BE2C (cell line): ENCODE data around the gene SELENON.

Experiments used
- DNase-seq: peaks from one replicate; pipeline ENCODE4 v3.0.0-alpha.2; 2020
- H3K27me3 ChIP-seq: fragments of 250-450 bp; sonication (Bioruptor Pico); 2 replicates; pipeline ENCODE4 v1.5.1; 2020; ENCODE audit warnings: mild to moderate bottlenecking
- H3K36me3 ChIP-seq: fragments of 250-450 bp; sonication (Bioruptor Pico); 2 replicates; pipeline ENCODE4 v1.5.1; 2020; ENCODE audit warnings: mild to moderate bottlenecking
- H3K4me1 ChIP-seq: fragments of 250-450 bp; sonication (Bioruptor Pico); 2 replicates; pipeline ENCODE4 v1.5.1; 2020
- H3K4me3 ChIP-seq: 2 replicates; pipeline ENCODE4 v1.5.1; 2011; ENCODE audit warnings: low read depth, low read length
- H3K9me3 ChIP-seq: fragments of 250-450 bp; sonication (Bioruptor Pico); 2 replicates; pipeline ENCODE4 v1.5.1; 2020
- TF ChIP-seq, protein P1 (sequence below): IDR thresholded peaks from 2 replicates; pipeline ENCODE4 v1.5.1; 2012; ENCODE audit warnings: mild to moderate bottlenecking, low read depth, low read length

The SELENON gene

GRCh38 chr1:25813734-25814471 is 13.9 kb downstream of the SELENON start:
- H3K27me3 ChIP-seq, result no peaks in the 10 kb centered on the region
- no peak for DNase-seq
- H3K9me3 ChIP-seq, result no peaks in the 10 kb centered on the region
- H3K4me3 ChIP-seq, result no peak overlapping the region
- H3K36me3 ChIP-seq, result no peaks in the 10 kb centered on the region
- H3K4me1 ChIP-seq, result peaks cover 3% of the 10 kb centered on the region
- TF ChIP-seq, protein P1, sequence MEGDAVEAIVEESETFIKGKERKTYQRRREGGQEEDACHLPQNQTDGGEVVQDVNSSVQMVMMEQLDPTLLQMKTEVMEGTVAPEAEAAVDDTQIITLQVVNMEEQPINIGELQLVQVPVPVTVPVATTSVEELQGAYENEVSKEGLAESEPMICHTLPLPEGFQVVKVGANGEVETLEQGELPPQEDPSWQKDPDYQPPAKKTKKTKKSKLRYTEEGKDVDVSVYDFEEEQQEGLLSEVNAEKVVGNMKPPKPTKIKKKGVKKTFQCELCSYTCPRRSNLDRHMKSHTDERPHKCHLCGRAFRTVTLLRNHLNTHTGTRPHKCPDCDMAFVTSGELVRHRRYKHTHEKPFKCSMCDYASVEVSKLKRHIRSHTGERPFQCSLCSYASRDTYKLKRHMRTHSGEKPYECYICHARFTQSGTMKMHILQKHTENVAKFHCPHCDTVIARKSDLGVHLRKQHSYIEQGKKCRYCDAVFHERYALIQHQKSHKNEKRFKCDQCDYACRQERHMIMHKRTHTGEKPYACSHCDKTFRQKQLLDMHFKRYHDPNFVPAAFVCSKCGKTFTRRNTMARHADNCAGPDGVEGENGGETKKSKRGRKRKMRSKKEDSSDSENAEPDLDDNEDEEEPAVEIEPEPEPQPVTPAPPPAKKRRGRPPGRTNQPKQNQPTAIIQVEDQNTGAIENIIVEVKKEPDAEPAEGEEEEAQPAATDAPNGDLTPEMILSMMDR, result no peak

- Histone ChIP-seq H3K27me3 (no peaks in the 10 kb centered on the region), H3K9me3 (no peaks in the 10 kb centered on the region), H3K36me3 (no peaks in the 10 kb centered on the region), H3K4me1 (peaks cover 3% of the 10 kb centered on the region), H3K4me3 (no peak overlapping the region)
- DNase-seq, result no peak
- TF ChIP-seq, protein P1, result no peak
These were observed 14.6 kb downstream of the SELENON start for GRCh38 chr1:25814549-25815087.

DNA sequence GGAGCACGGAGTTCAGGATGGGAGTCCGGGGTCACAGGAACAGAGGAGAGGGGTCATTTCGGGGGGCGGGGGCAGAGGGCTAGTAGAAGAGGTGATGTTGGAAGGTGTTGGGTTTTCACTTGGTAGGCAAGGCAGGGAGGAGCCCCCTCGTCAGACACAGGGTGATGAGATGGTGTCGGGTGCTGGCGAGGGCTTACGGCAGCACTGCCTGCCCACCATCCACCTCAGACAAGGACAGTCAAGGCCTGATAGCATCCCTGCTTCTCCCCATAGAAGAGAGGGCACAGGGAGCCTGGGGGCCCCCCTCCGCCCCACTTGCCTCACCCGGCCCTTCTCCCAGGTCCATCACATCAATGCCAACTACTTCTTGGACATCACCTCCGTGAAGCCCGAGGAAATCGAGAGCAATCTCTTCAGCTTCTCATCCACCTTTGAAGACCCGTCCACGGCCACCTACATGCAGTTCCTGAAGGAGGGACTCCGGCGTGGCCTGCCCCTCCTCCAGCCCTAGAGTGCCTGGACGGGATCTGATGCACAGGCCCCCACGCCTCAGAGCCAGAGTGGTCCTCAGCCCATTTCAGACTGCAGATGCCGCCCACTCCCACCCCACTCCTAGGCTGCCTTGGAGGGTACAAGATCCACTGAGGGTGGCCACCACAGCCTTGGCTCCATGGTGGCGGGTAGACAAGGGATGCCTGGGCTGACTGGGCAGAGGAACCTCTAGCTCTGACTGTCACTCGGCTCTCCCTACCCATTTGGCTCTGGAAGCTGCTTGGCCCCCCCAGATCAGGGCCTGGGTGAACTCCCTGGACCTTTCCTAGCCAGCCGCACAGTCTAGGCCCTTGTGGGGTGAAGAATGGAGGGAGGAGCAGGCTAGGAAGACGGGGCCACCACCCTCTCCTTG is 15.5 kb downstream of the SELENON start:
- H3K4me1 ChIP-seq, result peaks cover 3% of the 10 kb centered on the region
- no peak overlapping the region for H3K4me3 ChIP-seq
- H3K27me3 ChIP-seq, result no peaks in the 10 kb centered on the region
- H3K9me3 ChIP-seq, result no peaks in the 10 kb centered on the region
- no peaks in the 10 kb centered on the region for H3K36me3 ChIP-seq
- TF ChIP-seq, protein P1, result no peak
- DNase-seq, result no peak

DNA sequence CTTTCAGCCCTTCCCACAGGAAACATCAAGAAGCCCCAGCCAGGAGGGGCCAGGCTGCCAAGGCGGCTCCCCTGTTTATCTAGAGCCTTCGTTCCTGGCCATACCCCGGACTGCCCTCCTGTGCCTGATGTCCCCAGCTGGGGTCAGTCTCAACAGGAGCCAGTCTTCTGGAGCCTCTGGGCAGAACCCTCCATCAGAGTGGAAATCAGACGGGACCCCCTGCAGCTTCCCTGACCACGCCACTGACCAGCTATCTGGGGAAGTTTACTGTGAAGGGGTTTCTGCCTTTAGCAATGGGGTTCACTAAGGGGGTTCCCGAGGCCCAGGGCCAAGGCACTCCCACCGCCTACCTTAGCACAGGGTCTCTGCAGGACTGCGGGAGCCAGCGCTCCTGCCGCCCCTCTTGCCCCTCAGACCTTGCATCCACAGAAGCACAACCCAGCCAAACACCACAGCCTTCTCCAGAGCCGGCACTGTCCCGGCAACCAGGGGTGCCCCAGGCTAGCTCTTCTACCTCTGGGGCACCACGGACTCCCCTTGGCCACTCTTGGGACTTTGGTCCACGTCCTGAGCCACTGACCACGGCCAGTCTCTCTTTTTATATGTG is 16.2 kb downstream of the SELENON start:
- Histone ChIP-seq H3K9me3 (no peaks in the 10 kb centered on the region), H3K36me3 (no peaks in the 10 kb centered on the region), H3K4me3 (no peak overlapping the region), H3K27me3 (no peaks in the 10 kb centered on the region), H3K4me1 (peaks cover 3% of the 10 kb centered on the region)
- TF ChIP-seq, protein P1, result no peak
- DNase-seq, result no peak

GRCh38 chr1:25817840-25818501 is 18.0 kb downstream of the SELENON start:
- DNase-seq, result peak; percentile 44
- no peaks in the 10 kb centered on the region for H3K9me3 ChIP-seq
- TF ChIP-seq, protein P1, result peak; percentile 31
- H3K36me3 ChIP-seq, result no peaks in the 10 kb centered on the region
- H3K4me1 ChIP-seq, result peaks cover 3% of the 10 kb centered on the region
- H3K27me3 ChIP-seq, result no peaks in the 10 kb centered on the region
- no peak overlapping the region for H3K4me3 ChIP-seq
